ENCODE results near the gene SHISAL1. TPM values are rescaled to one million over a fixed set of nuclear protein-coding genes. Genes with fewer than 3 reads are reported as not detected.

The SHISAL1 gene
- total and polyA plus RNA-seq, 2 donors (not counting 1 experiment from before 2014, with no cell fraction given), result not detected

DNA sequence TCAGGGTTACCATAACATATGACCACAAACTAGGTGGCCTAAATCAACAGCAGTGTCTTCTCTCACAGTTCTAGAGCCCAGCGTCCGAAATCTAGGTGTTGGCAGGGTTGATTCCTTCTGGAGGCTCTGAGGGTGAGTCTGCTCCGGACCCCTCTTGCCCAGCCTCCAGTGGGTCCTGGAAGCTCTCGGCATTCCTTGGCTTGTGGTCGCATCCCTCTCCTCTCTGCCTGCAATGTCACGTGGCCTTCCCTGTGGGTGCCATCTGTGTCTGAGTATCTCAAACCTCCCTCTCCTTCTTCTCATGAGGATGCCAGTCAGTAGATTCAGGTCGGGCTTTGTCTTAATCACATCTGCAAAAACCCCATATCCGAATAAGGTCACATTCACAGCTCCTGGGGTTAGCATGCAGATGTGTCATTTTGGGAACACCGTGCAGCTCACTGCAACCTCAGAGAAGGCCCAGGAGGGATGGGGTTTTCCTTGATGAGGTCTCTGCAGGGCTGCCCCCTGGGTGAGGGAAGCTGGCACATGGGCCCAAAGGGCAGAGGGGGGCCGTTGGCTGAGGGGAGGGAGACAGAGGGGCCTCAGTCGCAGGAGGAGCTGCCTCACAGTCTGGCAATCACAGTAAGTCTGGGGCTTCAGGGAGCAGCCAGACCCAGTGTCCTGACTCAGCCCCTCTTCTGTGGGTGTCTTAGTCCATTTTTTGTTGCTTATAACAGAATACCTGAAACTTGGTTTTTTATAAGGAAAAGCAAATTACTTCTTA is 90.9 kb downstream of the SHISAL1 start:
- 92% methylated on average over 9 of the region's 11 CpGs for WGBS (ENCODE audit: insufficient coverage)
- Histone ChIP-seq H3K9me3 (ENCODE audit: control extremely low read depth in 1 of 3, control insufficient read depth in 2 of 3, insufficient read depth in 1 of 3, low read length in 2 of 3) (peaks cover 0 to 5% (median 0%) of the 10 kb centered on the region in 3 donors), H2AFZ (ENCODE audit: insufficient read depth, low read depth, low read length, poor library complexity, severe bottlenecking) (no peak overlapping the region), H3K79me2 (ENCODE audit: control insufficient read depth, insufficient read depth, low read length) (no peaks in the 10 kb centered on the region), H4K20me1 (ENCODE audit: control insufficient read depth, insufficient read depth, low read length, poor library complexity, severe bottlenecking) (no peaks in the 10 kb centered on the region), H3K27ac (ENCODE audit: low read length in 2 of 2) (no peak overlapping the region), H3K9ac (ENCODE audit: low read length) (no peak overlapping the region), H3K4me2 (replicated peaks; ENCODE audit: low read depth, low read length, poor library complexity, severe bottlenecking) (no peak overlapping the region), H3K27me3 (replicated peaks in 1 of 4; ENCODE audit: control extremely low read depth in 1 of 4, control insufficient read depth in 3 of 4, insufficient read depth in 4 of 4, low read length in 3 of 4) (peaks cover 0 to 6% (median 1%) of the 10 kb centered on the region in 4 experiments), H3K4me3 (ENCODE audit: control extremely low read depth in 1 of 5, extremely low read depth in 1 of 5, insufficient read depth in 1 of 5, low read depth in 2 of 5, low read length in 4 of 5) (no peak overlapping the region), H3K4me1 (ENCODE audit: control insufficient read depth in 2 of 2, insufficient read depth in 2 of 2, low read length in 2 of 2) (no peaks in the 10 kb centered on the region), H3K36me3 (replicated peaks in 1 of 2; ENCODE audit: control extremely low read depth in 1 of 2, control insufficient read depth in 1 of 2, extremely low read depth in 1 of 2, insufficient read depth in 2 of 2, low read length in 1 of 2) (no peaks in the 10 kb centered on the region)
- Mint-ChIP-seq H3K27ac (no peak overlapping the region), H3K27me3 (peaks cover 25% of the 10 kb centered on the region), H3K4me3 (no peak overlapping the region), H3K9me3 (ENCODE audit: insufficient read depth) (no peaks in the 10 kb centered on the region), H3K4me1 (no peaks in the 10 kb centered on the region)
- CTCF ChIA-PET, result no interaction called here
- POLR2A ChIA-PET, result no interaction called here
- intact Hi-C loops (cut with micrococcal nuclease), result no loop called here
- ATAC-seq (ENCODE audit: low read depth), result no peak
- TF ChIP-seq EZH2 (IDR thresholded peaks at IDR 0.05; ENCODE audit: borderline replicate concordance, insufficient read depth, low read depth, low read length, poor library complexity, severe bottlenecking), result no peak
- no peak for DNase-seq

DNA sequence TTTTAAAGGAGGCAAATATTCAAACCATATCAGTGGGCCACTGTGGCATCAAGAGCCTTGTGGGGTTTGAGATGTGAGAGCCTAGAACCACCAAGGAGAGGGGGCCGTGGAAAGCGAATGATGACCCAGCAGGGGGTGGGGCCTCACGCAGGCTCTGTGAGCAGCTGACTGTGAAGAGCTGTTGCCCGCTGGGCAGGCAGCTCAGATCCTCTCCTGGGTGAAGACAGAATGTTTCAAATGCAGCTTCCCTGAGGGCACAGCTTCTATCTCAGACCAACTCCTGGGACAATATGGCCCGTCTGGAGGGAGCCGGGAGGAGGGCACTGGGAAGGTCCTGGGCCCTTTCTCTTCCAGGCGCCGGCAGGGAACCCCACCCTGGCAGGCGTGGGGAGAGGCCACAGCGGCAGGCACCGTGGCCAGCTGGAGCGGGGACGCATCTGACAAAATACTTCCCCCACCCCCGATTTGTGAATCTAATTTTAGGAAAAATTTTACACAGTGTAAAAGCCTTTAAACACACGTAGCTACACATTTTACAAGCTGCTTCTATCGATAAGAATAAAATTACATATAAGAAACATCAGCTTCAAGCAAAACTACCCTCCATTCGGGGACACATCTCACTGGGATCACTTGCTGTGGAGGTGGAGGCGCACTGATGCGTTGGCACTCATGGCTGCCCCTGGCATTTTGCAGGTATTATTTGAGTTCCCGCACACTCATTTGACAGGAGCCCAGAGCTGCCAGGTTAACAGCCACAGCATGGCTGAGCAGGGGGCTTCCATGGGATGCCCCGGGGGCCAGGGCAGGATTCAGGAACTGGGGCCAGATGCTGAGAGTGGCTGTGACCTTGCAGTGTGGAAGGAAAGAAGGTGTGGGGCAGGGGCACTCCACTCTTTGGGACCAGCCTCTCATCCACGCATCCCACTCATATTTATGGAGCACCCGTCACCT is 91.7 kb downstream of the SHISAL1 start:
- no peak overlapping the region for H3K9ac ChIP-seq (ENCODE audit: low read length)
- Mint-ChIP-seq H3K4me3 (no peak overlapping the region), H3K27me3 (peaks cover 20% of the 10 kb centered on the region), H3K4me1 (no peaks in the 10 kb centered on the region), H3K27ac (no peak overlapping the region), H3K9me3 (ENCODE audit: insufficient read depth) (no peaks in the 10 kb centered on the region)
- no peaks in the 10 kb centered on the region for H3K4me1 ChIP-seq (ENCODE audit: control insufficient read depth in 2 of 2, insufficient read depth in 2 of 2, low read length in 2 of 2)
- H3K79me2 ChIP-seq (ENCODE audit: control insufficient read depth, insufficient read depth, low read length), result no peaks in the 10 kb centered on the region
- H3K9me3 ChIP-seq (ENCODE audit: control extremely low read depth in 1 of 3, control insufficient read depth in 2 of 3, insufficient read depth in 1 of 3, low read length in 2 of 3), result peaks cover 0 to 6% (median 0%) of the 10 kb centered on the region in 3 donors
- ChIA-PET POLR2A (no interaction called here), CTCF (no interaction called here)
- no peaks in the 10 kb centered on the region for H4K20me1 ChIP-seq (ENCODE audit: control insufficient read depth, insufficient read depth, low read length, poor library complexity, severe bottlenecking)
- TF ChIP-seq EZH2 (IDR thresholded peaks at IDR 0.05; ENCODE audit: borderline replicate concordance, insufficient read depth, low read depth, low read length, poor library complexity, severe bottlenecking), result no peak
- TF ChIP-seq, protein P1, sequence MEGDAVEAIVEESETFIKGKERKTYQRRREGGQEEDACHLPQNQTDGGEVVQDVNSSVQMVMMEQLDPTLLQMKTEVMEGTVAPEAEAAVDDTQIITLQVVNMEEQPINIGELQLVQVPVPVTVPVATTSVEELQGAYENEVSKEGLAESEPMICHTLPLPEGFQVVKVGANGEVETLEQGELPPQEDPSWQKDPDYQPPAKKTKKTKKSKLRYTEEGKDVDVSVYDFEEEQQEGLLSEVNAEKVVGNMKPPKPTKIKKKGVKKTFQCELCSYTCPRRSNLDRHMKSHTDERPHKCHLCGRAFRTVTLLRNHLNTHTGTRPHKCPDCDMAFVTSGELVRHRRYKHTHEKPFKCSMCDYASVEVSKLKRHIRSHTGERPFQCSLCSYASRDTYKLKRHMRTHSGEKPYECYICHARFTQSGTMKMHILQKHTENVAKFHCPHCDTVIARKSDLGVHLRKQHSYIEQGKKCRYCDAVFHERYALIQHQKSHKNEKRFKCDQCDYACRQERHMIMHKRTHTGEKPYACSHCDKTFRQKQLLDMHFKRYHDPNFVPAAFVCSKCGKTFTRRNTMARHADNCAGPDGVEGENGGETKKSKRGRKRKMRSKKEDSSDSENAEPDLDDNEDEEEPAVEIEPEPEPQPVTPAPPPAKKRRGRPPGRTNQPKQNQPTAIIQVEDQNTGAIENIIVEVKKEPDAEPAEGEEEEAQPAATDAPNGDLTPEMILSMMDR (IDR thresholded peaks at IDR 0.05), result no peak
- no peak overlapping the region for H3K4me3 ChIP-seq (ENCODE audit: control extremely low read depth in 1 of 5, extremely low read depth in 1 of 5, insufficient read depth in 1 of 5, low read depth in 2 of 5, low read length in 4 of 5)
- H3K27ac ChIP-seq (ENCODE audit: low read length in 2 of 2), result no peak overlapping the region
- no peak overlapping the region for H2AFZ ChIP-seq (ENCODE audit: insufficient read depth, low read depth, low read length, poor library complexity, severe bottlenecking)
- no peak for ATAC-seq (ENCODE audit: low read depth)
- H3K36me3 ChIP-seq (replicated peaks in 1 of 2; ENCODE audit: control extremely low read depth in 1 of 2, control insufficient read depth in 1 of 2, extremely low read depth in 1 of 2, insufficient read depth in 2 of 2, low read length in 1 of 2), result no peaks in the 10 kb centered on the region
- WGBS (ENCODE audit: insufficient coverage), result 94% methylated on average over 21 of the region's 23 CpGs
- no peak overlapping the region for H3K4me2 ChIP-seq (replicated peaks; ENCODE audit: low read depth, low read length, poor library complexity, severe bottlenecking)
- H3K27me3 ChIP-seq (replicated peaks in 1 of 4; ENCODE audit: control extremely low read depth in 1 of 4, control insufficient read depth in 3 of 4, insufficient read depth in 4 of 4, low read length in 3 of 4), result peaks cover 0 to 5% (median 0%) of the 10 kb centered on the region in 4 experiments
- intact Hi-C loops (cut with micrococcal nuclease), result no loop called here
- no peak for DNase-seq
